HG03469 (cell line): ENCODE measurements around the gene GALNT6.

ENCODE experiments used
- ATAC-seq: cut with Tn5 transposase; IDR thresholded peaks from one replicate; pipeline ENCODE4 v1.9.1; 2021; ENCODE audit warnings: mild to moderate bottlenecking, moderate library complexity, moderate number of reproducible peaks; ENCODE audit not compliant: unreplicated experiment

The GALNT6 gene

DNA sequence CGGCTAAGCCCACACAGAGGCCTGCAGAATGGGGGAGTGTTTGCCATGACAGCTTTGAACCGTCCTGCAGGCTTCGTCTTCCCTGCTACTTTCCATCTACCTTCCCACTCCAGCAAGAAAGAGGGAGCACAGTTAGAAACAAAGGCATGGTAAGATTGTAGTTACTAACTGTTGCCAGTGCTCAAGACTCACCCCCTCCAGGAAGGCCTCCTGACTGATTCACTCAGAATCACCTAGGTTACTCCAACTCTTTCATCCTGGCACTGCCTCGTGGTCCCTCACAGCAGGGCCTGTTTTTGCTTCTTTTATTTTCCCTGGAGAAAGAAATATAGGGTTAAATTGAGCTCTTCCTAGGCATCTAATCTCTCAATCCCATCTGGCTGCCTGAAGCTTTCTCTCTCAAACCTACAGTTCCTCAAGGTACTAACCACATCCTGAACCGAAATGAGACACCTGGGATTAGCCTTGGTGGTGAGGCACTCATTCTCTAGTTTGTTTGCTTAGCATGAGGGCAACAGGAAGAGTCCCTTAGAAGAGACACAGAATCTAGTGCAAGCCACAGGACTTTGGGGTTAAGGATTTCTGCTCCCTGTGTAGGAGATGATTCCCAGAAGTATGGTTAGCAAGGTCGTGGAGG lies 7.8 kb downstream of the GALNT6 start:
- ATAC-seq: no peak

DNA sequence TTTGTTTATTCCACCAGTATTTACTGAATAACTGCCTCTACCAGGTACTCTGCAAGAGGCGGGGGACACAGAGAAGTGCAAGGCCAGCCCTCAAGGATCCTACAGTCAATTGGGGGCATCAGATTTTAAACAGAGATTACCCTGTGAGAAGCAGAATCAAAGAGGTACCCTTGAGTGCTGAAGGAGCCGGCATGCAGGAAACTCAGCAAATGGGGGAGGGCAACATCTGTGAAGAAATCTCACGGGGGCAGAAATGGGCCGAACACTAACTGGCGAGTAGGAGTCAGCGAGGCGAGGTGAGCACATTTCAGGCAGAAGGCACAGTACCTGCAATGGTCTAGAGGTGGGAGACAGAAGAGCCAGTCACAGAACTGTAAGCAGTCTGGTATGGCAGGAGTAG lies 9.0 kb downstream of the GALNT6 start:
- ATAC-seq: no peak

DNA sequence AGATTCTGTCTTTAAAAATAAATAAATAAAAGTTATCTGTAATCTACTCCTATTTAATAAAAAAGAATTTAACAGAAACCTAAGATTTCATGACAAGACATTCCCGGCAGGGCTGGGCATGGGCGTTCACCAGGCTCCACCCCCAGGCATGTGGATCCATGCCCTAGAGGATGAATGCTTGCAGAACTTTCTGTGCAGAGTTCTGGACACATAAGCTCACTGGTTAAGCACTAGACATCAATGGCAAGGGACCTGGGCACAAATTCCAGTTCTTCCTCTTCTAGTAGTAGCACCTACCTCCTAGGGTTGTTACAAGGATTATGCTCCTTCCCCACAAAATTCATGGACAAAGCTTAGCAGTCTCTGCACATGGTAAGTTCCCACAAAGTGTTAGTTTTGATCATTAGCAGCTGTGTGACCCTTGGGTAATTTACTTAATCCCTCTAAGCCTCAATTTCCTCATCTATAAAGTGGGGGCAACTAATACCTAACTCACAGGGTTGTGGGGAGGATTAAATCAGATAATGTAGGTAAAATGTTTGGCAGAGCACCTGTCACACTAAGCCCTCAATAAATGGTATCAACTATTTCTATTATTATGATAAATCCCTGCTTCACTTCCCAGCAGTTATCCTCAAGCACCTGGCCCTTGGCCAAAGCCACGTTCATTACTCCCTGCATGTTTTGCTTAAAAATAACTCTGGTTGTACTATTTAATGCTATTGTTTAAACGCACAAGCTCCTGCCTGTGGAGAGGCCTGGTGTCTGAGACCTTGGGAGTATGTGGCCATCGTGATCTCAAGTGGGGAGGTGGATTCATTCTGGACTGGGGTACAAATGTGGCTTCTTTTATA lies 9.8 kb downstream of the GALNT6 start:
- no peak for ATAC-seq

DNA sequence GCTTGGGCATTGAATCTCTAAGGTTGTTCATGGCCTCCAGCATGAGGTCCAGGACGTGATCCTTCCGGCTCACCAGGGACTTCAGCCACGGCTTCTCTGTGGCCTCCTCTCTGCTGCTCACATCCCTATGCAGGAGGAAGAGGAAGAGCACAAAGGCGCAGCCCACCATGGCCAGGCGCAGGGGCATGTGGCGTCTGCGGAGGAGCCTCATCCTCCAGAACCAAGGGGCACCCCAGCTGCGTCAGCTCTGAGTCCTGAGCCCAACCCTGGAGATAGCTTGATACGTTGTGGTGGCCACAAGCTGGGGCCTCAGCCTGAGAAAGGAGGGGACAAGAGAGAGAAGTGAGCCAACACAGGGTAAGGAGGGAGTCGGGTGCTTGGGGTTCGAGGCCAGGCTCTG lies 11.6 kb downstream of the GALNT6 start:
- ATAC-seq: no peak

DNA sequence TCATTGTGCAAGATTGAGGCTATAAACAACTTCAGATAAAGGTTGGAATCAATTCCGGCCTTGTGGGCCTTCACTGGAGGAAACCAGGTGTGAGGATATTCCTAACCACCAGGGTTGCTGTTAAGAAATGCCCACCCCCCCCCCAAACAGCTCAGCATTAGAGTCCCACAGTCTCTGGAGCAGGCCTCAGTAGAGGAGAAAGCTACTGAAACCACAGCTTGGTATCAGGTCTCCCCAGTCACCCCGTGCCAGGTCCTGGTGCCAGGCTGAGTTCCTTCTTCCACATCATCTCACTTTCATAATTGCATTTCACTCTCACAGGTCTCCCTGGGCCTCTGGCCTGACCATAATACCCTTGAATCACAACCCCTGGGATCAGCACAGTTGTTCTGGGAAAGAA lies 12.5 kb downstream of the GALNT6 start:
- ATAC-seq: no peak

DNA sequence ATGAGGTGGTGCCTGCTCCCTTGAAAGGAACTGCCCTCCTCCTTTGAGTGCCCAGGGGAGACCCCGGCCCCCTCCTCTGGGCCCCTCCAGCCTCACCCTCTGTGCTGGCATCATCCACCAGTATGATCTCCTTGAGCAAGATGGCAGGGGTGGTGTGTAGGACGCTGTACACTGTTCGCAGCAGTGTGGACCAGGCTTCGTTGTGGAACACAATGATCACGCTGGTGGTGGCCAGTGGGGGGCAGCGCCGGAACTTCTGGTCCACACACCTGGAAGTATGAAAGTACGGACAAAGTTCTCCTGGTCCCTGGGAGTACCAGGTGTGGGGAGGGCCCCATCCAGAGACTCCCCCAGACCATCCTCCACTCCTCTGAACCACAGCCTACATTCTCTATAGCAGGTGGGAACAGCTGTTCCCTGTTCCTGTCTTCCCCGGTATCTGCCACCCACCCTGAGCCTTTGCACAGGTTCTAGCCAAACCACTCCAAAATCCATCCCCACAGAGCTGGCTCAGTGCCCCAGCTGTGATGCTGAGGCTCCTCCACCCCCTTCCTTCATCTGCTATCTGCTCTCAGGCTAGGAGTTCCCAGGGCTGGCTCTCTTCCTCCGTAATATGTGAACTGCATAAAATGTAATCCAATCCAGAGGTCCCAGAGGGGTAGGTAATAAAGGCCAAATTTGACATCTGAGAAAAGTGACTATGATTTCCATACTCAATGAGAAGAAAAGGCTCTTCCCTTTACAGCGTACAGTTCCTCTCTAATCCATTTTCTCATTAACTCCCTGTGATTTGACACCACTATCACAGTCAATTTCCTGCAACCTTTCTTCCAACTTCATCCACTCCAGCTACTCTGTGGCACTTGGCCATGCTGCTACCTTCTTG lies 13.9 kb downstream of the GALNT6 start:
- no peak for ATAC-seq

DNA sequence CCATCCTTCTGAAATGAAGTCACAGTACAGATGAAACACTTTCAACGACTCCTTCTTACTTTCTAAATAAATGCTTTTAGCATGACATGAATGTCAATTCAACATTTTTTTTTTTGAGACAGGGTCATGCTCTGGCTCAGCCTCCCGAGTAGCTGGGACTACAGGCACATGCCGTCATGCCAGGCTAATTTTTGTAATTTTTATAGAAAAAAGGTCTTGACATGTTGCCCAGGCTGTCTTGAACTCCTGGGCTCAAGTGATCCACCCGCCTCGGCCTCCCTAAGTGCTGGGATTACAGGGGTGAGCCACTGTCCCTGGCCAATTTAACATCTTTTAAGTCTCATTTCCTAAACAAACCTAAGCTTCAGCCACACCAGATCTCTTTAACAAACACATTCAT lies 16.4 kb downstream of the GALNT6 start:
- ATAC-seq: no peak

DNA sequence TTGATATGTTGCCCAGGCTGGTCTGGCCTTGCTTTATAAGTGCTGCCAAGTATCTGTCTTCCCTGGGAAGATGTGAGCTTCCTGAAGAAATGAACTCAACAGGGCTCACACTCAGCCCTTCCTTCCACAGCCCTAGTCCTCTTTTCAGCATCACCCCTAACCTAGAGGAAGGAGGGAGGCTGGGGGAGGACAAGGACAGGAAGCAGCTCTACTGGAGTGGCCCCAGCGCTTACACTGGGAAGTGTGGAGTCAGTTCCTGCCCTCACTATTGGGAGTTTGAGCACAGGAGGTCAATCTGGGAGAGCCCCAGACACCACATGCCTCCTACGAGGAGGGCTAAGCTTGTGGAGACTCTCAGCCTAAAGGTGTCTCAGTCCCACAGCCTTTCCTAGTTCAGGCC lies 16.8 kb downstream of the GALNT6 start:
- ATAC-seq: no peak

DNA sequence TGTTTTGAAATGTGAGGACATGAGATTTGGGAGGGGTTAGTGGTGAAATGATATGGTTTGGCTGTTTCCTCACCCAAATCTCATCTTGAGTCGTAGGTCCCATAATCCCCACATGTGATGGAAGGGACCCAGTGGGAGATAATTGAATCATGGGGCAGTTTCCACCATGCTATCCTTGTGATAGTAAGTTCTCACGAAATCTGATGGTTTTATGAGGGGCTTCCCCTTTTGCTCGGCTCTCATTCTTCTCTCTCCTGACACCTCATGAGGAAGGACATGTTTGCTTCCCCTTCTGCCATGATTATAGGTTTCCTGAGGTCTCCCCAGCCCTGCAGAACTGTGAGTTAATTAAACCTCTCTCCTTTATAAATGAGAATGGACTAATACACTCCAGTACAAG lies 18.0 kb downstream of the GALNT6 start:
- no peak for ATAC-seq

DNA sequence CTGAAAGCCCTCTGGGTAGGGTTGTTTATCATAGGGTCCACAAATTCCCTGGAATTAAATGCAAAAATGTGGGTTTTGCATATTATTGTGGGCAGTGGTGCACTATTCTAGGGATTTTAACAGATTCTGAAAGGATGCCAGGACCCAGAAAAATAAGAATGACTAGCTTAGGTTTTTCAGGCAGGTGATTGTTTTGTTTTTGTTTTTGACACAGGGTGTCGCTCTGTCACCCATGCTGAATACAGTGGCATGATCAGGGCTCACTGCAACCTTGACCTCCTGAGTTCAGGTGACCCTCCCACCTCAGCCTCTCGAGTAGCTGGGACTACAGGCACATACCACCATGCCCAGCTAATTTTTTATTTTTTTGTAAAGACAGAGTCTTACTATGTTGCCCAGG lies 19.2 kb downstream of the GALNT6 start:
- ATAC-seq: no peak

DNA sequence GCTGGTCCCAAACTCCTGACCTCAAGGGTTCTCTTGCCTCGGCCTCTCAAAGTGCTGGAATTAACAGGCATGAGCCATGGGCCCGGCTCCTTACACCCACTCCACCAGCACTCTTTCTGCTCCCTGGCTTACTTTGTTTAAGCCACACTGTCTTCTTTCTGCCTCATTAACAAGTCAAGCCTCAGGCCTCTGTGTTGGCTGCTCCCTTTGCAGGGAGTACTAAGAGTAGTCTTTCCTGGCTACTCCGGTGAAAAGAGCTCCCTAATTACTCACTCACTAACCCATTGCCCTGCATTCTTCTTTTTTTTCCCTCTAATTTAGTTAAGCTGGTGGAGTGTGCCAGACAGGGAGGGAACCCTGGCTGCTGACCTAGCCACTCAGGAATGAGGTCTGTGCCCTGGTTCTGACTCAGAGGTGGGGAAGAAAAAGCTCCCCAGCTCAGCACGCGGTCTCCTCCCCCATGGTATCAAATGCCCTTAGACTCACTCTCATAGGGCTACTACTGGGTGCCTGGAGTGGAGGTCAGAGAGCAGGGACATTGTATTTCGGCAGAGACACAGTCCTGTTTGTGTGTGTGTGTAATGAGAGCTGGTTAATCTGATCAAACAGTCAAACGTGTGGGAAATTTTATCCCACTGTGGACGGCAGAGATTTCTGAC lies 19.8 kb downstream of the GALNT6 start:
- no peak for ATAC-seq

DNA sequence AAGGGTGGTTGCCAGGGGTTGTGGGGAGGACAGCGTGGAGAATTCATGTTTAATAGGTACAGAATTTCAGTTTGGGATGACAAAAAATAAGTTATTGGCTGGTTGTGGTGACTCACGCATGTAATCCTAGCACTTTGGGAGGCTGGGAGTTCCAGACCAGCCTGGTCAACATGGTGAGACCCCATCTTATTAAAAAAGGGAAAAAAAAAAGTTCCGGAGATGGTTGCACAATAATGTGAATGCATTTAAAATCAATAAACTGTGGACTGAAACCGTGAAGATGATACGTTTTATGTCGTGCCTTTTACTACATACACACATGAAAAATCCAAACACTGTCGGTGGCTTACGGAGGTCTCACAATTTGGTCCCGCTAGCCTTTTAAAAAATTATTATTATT lies 20.5 kb downstream of the GALNT6 start:
- no peak for ATAC-seq

DNA sequence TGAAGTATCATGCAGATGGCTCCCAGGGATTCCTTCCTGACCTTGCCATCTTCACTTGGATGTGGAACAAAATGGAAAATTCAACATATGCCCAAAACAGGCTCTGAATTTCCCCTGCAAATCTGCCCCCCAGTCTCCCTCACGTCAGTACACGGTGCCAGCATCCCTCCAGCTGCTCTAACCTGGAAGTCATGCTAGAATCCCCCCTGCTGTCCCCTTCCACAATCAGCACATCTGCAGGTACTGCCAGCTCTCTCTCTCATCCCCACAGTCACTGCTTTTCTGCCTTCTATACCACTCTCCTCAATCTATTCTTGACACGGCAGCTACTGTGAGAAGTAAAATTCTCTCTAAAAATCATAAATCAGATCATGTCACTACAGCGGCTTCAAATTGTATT lies 21.6 kb downstream of the GALNT6 start:
- no peak for ATAC-seq

DNA sequence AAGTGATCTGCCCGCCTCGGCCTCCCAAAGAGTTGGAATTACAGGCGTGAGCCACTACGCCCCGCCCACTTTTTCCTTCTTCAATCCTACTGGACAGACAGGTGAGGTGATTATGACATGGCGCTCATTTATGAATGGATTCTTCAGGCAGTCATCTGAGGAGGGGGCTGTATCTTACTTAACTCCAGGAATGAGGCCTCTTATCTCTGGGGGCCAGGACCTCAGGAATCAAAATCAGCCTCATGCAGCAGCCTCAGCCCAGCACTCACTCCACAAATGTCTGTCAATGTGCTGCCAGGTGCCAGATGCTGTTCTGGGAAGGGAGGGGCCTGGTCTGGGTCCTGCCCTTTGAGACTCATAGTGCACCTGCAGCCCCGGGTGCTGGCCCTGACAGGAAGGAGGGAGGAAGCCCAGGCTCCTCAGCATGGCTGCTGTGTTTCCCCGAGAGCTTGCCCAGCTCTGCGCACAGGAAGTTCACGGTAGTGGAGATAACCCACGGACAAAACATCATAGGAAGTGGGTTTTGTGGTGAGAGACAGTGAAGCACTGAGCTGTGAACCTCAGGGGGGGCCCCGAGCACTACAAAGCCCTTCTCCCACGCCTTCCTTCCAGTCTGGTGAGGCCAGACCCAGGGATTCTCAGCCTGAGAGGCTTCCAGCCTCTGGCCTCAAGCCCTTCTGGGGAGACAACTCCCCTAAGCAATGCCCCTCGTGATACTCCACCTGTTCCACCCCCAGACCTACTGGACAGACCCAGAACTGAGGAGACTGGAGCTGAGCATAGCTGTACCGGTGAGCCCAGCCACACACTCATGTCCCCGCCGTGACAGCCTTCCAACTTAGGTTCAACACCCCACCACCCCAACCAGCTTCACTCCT lies 22.3 kb downstream of the GALNT6 start:
- ATAC-seq: peak; percentile 92

DNA sequence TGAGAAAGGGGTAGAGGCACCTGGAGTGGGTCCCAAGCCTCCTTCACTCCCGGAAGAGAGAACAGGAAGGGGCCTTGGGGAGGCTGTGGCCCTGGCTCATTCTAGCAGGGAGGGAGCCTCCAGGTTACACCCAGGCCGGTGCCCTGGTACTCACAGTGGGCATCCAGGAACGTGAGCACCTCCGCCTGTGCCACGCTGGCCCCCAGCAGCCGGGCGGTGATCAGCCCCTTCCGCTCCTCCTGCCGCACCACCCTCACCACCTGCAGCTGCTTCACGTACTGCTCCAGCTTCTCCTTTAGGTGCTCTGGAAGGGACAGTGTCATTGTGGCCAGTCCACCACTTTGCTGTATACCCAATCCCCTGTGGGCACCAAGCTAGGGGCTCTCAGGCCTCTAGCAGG lies 25.9 kb downstream of the GALNT6 start:
- no peak for ATAC-seq

DNA sequence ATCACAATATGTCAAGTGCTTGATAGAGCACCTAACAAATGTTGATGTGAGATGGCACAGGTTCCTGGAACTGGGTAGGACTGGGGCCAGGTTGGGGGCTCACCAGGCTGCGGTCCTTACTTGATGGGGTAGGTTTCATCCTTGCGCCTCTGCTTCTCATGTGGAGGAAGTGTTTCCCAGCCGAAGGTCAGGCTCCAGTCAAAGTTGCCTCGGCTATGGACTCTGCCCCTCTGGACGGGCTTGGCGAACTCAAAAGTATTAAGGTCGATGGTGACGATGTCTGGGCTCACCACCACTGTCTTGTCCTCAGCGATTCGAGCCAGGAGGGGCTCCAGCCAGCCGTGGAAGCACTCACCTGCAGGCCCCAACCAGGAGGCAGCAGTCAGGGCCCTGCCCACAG lies 27.2 kb downstream of the GALNT6 start:
- ATAC-seq: no peak

DNA sequence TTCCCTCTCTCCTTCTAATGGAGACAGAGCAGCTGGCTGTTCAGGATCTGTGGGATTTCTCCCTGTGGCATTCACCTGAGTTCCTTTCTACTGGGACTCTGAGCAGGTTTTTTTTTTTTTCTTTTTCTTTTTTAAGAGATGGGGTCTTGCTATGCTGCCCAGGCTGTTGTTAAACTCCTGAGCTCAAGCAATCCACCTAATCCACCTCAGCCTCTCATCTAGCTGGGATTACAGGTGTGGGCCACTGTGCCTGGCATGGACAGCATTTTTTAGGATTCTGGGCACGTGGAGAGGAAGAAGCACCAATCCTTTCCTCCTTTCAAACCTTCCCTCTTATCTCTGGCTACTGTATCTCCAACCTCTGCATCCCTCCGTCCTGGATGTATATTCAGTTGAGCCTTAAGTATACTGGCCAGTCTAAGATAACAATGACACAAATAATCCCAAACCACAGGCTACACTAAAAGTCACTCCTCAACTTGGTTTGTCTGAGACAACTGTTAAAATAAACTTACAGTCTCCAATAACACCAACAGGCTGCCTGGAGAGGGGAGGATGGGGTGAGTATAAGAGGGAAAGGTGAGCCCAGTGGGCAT lies 28.4 kb downstream of the GALNT6 start:
- ATAC-seq: no peak

DNA sequence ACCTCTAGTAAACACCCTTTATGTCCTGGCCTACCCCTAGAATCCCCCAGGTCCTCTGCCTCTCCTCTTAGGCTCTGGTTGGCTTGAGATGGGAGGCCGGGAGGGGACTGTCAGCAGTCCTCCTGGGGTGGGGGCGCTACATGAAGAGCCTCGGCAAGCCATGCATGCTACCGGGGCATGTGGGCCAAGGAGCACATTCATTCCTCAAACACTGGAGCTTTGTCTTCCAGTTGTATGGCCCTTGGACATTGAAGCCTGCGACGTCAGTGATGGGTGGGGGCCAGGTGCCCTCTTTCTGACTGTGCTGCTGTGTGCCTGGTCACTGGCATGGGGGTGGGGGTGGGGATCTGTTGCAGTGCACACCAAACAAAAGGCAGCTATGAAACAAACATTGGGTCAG lies 28.9 kb downstream of the GALNT6 start:
- ATAC-seq: no peak

DNA sequence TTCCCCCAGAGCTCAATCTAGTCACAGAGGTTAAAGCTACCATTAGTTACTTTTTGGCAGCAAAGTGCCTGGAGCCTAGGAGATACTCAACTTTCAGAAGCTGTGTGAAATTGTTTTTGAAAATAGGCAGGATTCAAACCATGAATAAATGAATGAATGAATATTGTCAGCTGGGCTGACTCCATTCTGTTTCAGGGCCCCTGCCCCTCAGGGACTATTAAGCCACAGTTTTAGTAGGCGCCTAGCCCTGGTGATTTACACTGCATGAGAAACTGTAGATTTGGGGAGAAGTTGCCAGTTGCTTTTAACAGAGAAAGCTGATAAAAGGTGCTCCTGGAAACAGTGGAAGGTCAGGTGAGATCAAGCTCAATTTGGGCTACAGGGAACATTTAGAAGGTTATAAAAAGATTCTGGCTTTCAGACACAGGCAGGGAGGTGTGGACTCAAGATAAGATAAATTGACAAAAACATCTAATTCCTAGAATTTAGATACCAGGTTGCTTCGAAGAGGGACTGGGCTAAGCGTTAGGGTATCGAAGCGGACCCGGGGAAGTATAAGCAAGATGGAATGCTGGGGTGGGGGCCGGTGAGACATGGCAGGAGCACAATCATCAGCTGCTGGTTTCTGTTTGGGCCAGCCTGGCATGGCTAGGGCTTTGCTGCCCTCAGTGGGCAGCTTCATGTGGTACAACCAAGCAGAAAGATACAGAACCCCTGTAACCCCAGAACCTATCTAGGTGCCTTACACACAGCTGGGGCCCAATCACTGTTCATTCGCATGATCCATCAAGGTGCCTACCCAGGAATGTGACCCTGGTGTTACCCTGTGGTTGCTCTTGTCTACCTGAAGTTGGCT lies 29.8 kb downstream of the GALNT6 start:
- ATAC-seq: no peak
